Stromal cell of bone marrow (primary cell): ENCODE results near the gene CAMK4.

Experiments used
- DNase-seq: peaks from one replicate; pipeline ENCODE4 v3.0.0-alpha.2; 2012; ENCODE audit warnings: low read depth

Gene CAMK4

GRCh38 chr5:111223787-111224560 lies at the start of gene CAMK4:
Gene CAMK4, plus strand, starts transcription at chr5:111224384. Its CDS starts 100 bp downstream, at chr5:111224484.
- DNase-seq, result peak; percentile 37

- no peak for DNase-seq
Observed at GRCh38 chr5:111183064-111183463, 41.1 kb upstream of the CAMK4 start.

GRCh38 chr5:111187079-111187478 lies 37.1 kb upstream of the CAMK4 start:
- no peak for DNase-seq

- DNase-seq, result no peak
Observed at GRCh38 chr5:111194053-111194452, 30.1 kb upstream of the CAMK4 start.

- no peak for DNase-seq
Observed at GRCh38 chr5:111194925-111195324, 29.3 kb upstream of the CAMK4 start.

- DNase-seq, result no peak
Observed at GRCh38 chr5:111197523-111197922, 26.7 kb upstream of the CAMK4 start.

- DNase-seq, result no peak
Observed at GRCh38 chr5:111198281-111198966, 25.8 kb upstream of the CAMK4 start.

GRCh38 chr5:111200828-111201227 lies 23.4 kb upstream of the CAMK4 start:
- no peak for DNase-seq

- no peak for DNase-seq
Observed at GRCh38 chr5:111201705-111202104, 22.5 kb upstream of the CAMK4 start.

GRCh38 chr5:111211341-111211740 lies 12.8 kb upstream of the CAMK4 start:
- DNase-seq, result no peak

GRCh38 chr5:111214052-111214742 lies 10.0 kb upstream of the CAMK4 start:
- DNase-seq, result no peak

- no peak for DNase-seq
Observed at GRCh38 chr5:111215971-111216370, 8.2 kb upstream of the CAMK4 start.

- no peak for DNase-seq
Observed at GRCh38 chr5:111221139-111221538, 3.0 kb upstream of the CAMK4 start.

GRCh38 chr5:111223101-111223786 lies 940 bp upstream of the CAMK4 start:
- no peak for DNase-seq

- no peak for DNase-seq
Observed at GRCh38 chr5:111224561-111225345, 569 bp downstream of the CAMK4 start.

- DNase-seq, result no peak
Observed at GRCh38 chr5:111225926-111226325, 1.7 kb downstream of the CAMK4 start.

GRCh38 chr5:111226556-111226955 lies 2.4 kb downstream of the CAMK4 start:
- DNase-seq, result no peak

GRCh38 chr5:111227226-111227782 lies 3.1 kb downstream of the CAMK4 start:
- DNase-seq, result no peak

GRCh38 chr5:111227801-111228200 lies 3.6 kb downstream of the CAMK4 start:
- peak; percentile 57 for DNase-seq

GRCh38 chr5:111228520-111229220 lies 4.5 kb downstream of the CAMK4 start:
- DNase-seq, result no peak
